ELF-1 (cell line): ENCODE measurements around the gene IDI2.
"Not testable (repeated sequence)": the region's sequence is repeated elsewhere in the genome, so short reads cannot be mapped to it uniquely, and the experiment has no call there.

Experiments used
- DNase-seq: peaks from one replicate; pipeline ENCODE4 v3.0.0-alpha.2; 2016; ENCODE audit warnings: low read depth, low spot score

The IDI2 gene

GRCh38 chr10:1025683-1026082 is at the start of gene IDI2:
TSS of gene IDI2 (minus strand) at chr10:1025859. CDS start at chr10:1024723, 1,136 bp downstream.
- DNase-seq = no peak

- DNase-seq = no peak
Observed at GRCh38 chr10:1074748-1075308, 49.2 kb upstream of the IDI2 start.

- no peak for DNase-seq
Observed at GRCh38 chr10:1074052-1074747, 48.5 kb upstream of the IDI2 start.

GRCh38 chr10:1070919-1071318 is 45.3 kb upstream of the IDI2 start:
- DNase-seq = peak; percentile 46

- DNase-seq = no peak
Observed at GRCh38 chr10:1068380-1069361, 43.0 kb upstream of the IDI2 start.

GRCh38 chr10:1066734-1067133 is 41.1 kb upstream of the IDI2 start:
- DNase-seq = not testable (repeated sequence)

- DNase-seq = no peak
Observed at GRCh38 chr10:1064964-1065247, 39.2 kb upstream of the IDI2 start.

GRCh38 chr10:1063232-1063865 is 37.7 kb upstream of the IDI2 start:
- no peak for DNase-seq

- no peak for DNase-seq
Observed at GRCh38 chr10:1061930-1062774, 36.5 kb upstream of the IDI2 start.

- no peak for DNase-seq
Observed at GRCh38 chr10:1059902-1060301, 34.2 kb upstream of the IDI2 start.

GRCh38 chr10:1058017-1058416 is 32.4 kb upstream of the IDI2 start:
- DNase-seq = no peak

GRCh38 chr10:1057106-1057657 is 31.5 kb upstream of the IDI2 start:
- no peak for DNase-seq

GRCh38 chr10:1056326-1057105 is 30.9 kb upstream of the IDI2 start, which contains the start of gene WDR37:
TSS of gene WDR37 (plus strand) at chr10:1056385. CDS start at chr10:1072156, 15,771 bp downstream.
- DNase-seq = peak; percentile 92

- no peak for DNase-seq
Observed at GRCh38 chr10:1054684-1055083, 29.0 kb upstream of the IDI2 start.

GRCh38 chr10:1050554-1050953 is 24.9 kb upstream of the IDI2 start:
- peak; percentile 63 for DNase-seq

- DNase-seq = peak; percentile 18
Observed at GRCh38 chr10:1050145-1050544, 24.5 kb upstream of the IDI2 start.

GRCh38 chr10:1049425-1049958 is 23.8 kb upstream of the IDI2 start:
- no peak for DNase-seq

- DNase-seq = peak; percentile 99
Observed at GRCh38 chr10:1048732-1049424, 23.2 kb upstream of the IDI2 start, which contains the start of gene IDI1. TSS of gene IDI1 (minus strand) at chr10:1049119. CDS start at chr10:1049003, 116 bp downstream.

- no peak for DNase-seq
Observed at GRCh38 chr10:1048349-1048731, 22.7 kb upstream of the IDI2 start.
